IMR-90 (cell line): ENCODE data around the gene NGEF. TPM values are rescaled to one million over a fixed set of nuclear protein-coding genes. Genes with fewer than 3 reads are reported as not detected.

Source experiments
- ATAC-seq: fragments of 200-7000 bp; cut with Tn5 transposase; 2 replicates; pipeline ENCODE4 v1.9.1; 2020; ENCODE audit warnings: low read depth, mild to moderate bottlenecking, moderate library complexity
- BruUV-seq: library from RNA; stranded (reverse); fragments of 400-500 nt; replicated peaks from 2 replicates; lab custom pipeline; 2021; lab: Mats Ljungman, UMichigan
- CTCF ChIA-PET: fragments of 300-600 bp; formaldehyde crosslinking; extraction: SDS; loops from one replicate; lab custom pipeline; 2021; ENCODE audit warnings: antibody characterized with exemption; lab: Yijun Ruan, JAX
- POLR2A ChIA-PET: fragments of 300-600 bp; sonication (Branson Sonifier 250); formaldehyde crosslinking; loops from one replicate; lab custom pipeline; 2022; ENCODE audit warnings: antibody characterized with exemption; ENCODE audit not compliant: unreplicated experiment; lab: Charles Lee
- DNase-seq: peaks from one replicate; pipeline ENCODE4 v3.0.0; 2013
- H2AFZ ChIP-seq: replicated peaks from 2 replicates; pipeline ENCODE3; 2013; ENCODE audit warnings: low read length, mild to moderate bottlenecking; ENCODE audit not compliant: poor library complexity
- H2AK5ac ChIP-seq: 2 replicates; pipeline ENCODE4 v1.6.1; 2013; ENCODE audit warnings: low read depth, low read length, inconsistent platforms
- H2AK9ac ChIP-seq: replicated peaks from 2 replicates; pipeline ENCODE3; 2013; ENCODE audit warnings: mild to moderate bottlenecking, low read depth, low read length, moderate library complexity; ENCODE audit not compliant: poor library complexity
- H2BK120ac ChIP-seq: 2 replicates; pipeline ENCODE4 v1.6.1; 2013; ENCODE audit warnings: low read depth, low read length, inconsistent platforms
- H2BK15ac ChIP-seq: 3 replicates; pipeline ENCODE4 v1.6.1; 2013; ENCODE audit warnings: low read depth, low read length, inconsistent platforms
- H2BK20ac ChIP-seq: 2 replicates; pipeline ENCODE4 v1.6.1; 2013; ENCODE audit warnings: low read depth, mild to moderate bottlenecking, inconsistent platforms, low read length, moderate library complexity
- H2BK5ac ChIP-seq: 2 replicates; pipeline ENCODE4 v1.6.1; 2013; ENCODE audit warnings: mild to moderate bottlenecking, low read depth, low read length, inconsistent platforms; ENCODE audit not compliant: poor library complexity, severe bottlenecking
- H3K14ac ChIP-seq: replicated peaks from 2 replicates; pipeline ENCODE4 v1.6.1; 2013; ENCODE audit warnings: low read depth, low read length, inconsistent platforms
- H3K18ac ChIP-seq: 2 replicates; pipeline ENCODE4 v1.6.1; 2013; ENCODE audit warnings: low read depth, low read length, control low read depth
- H3K23ac ChIP-seq: 2 replicates; pipeline ENCODE4 v1.6.1; 2013; ENCODE audit warnings: low read depth, low read length, inconsistent platforms
- H3K27ac ChIP-seq: 2 replicates; pipeline ENCODE4 v1.5.1; 2013; ENCODE audit warnings: mild to moderate bottlenecking, control low read depth, low read length; ENCODE audit not compliant: insufficient read depth
- H3K27me3 ChIP-seq: 2 replicates; pipeline ENCODE4 v1.6.1; 2013; ENCODE audit warnings: low read length; ENCODE audit not compliant: control insufficient read depth, insufficient read depth
- H3K36me3 ChIP-seq: 2 replicates; pipeline ENCODE4 v1.6.1; 2013; ENCODE audit warnings: low read length, mixed read lengths; ENCODE audit not compliant: control insufficient read depth, insufficient read depth
- H3K4ac ChIP-seq: 2 replicates; pipeline ENCODE4 v1.6.1; 2013; ENCODE audit warnings: low read depth, low read length, inconsistent platforms
- H3K4me1 ChIP-seq: 2 replicates; pipeline ENCODE4 v1.6.1; 2013; ENCODE audit warnings: low read length, mixed read lengths; ENCODE audit not compliant: control insufficient read depth, insufficient read depth
- H3K4me2 ChIP-seq: 2 replicates; pipeline ENCODE4 v1.6.1; 2013; ENCODE audit warnings: low read depth, mild to moderate bottlenecking, control low read depth, low read length, moderate library complexity
- H3K4me3 ChIP-seq: 2 replicates; pipeline ENCODE4 v1.5.1; 2013; ENCODE audit warnings: low read depth, mild to moderate bottlenecking, control low read depth, low read length, moderate library complexity; ENCODE audit not compliant: insufficient read depth
- H3K56ac ChIP-seq: 2 replicates; pipeline ENCODE4 v1.6.1; 2013; ENCODE audit warnings: low read length, inconsistent platforms; ENCODE audit not compliant: insufficient read depth; ENCODE audit errors: extremely low read depth
- H3K79me1 ChIP-seq, 2 experiments: 2 replicates each; pipeline ENCODE4 v1.6.1; 2013; ENCODE audit warnings: low read length in 2 of 2, inconsistent platforms in 1 of 2, low read depth in 1 of 2
- H3K9ac ChIP-seq: 2 replicates; pipeline ENCODE4 v1.6.1; 2013; ENCODE audit warnings: low read depth, low read length, control low read depth
- H3K9me1 ChIP-seq: 2 replicates; pipeline ENCODE4 v1.6.1; 2013; ENCODE audit warnings: low read length, inconsistent platforms; ENCODE audit not compliant: insufficient read depth
- H3K9me3 ChIP-seq: 2 replicates; pipeline ENCODE4 v1.6.1; 2013; ENCODE audit warnings: low read length; ENCODE audit not compliant: control insufficient read depth, insufficient read depth
- H4K20me1 ChIP-seq: 2 replicates; pipeline ENCODE4 v1.6.1; 2013; ENCODE audit warnings: low read length, inconsistent platforms; ENCODE audit not compliant: insufficient read depth
- H4K5ac ChIP-seq: 2 replicates; pipeline ENCODE4 v1.6.1; 2013; ENCODE audit warnings: mild to moderate bottlenecking, low read depth, low read length, control low read depth
- H4K8ac ChIP-seq, 2 experiments: 2 replicates each; pipeline ENCODE4 v1.6.1; 2013; ENCODE audit warnings: low read depth in 2 of 2, low read length in 2 of 2, control low read depth in 1 of 2, inconsistent platforms in 1 of 2
- H4K91ac ChIP-seq: 2 replicates; pipeline ENCODE4 v1.6.1; 2013; ENCODE audit warnings: low read depth, low read length, inconsistent platforms; ENCODE audit not compliant: insufficient read depth
- BHLHE40 ChIP-seq: fragments of 150-350 bp; IDR thresholded peaks from 2 replicates; pipeline ENCODE4 v1.6.1; 2016; ENCODE audit warnings: mild to moderate bottlenecking, low read depth, low read length
- CEBPB ChIP-seq: IDR thresholded peaks from 2 replicates; pipeline ENCODE4 v1.6.1; 2012; ENCODE audit warnings: low read depth, low read length, improper control_type of control experiment
- CHD1 ChIP-seq: IDR thresholded peaks from 2 replicates; pipeline ENCODE4 v1.6.1; 2012; ENCODE audit warnings: low read depth, low read length, improper control_type of control experiment
- FOS ChIP-seq: fragments of 150-350 bp; IDR thresholded peaks from 2 replicates; pipeline ENCODE4 v1.6.1; 2016; ENCODE audit warnings: low read depth, low read length
- MAFK ChIP-seq: IDR thresholded peaks from 2 replicates; pipeline ENCODE4 v1.6.1; 2012; ENCODE audit warnings: low read depth, low read length, improper control_type of control experiment
- MAZ ChIP-seq: IDR thresholded peaks from 2 replicates; pipeline ENCODE4 v1.6.1; 2012; ENCODE audit warnings: low read depth, mild to moderate bottlenecking, low read length, improper control_type of control experiment, moderate library complexity, borderline replicate concordance
- MXI1 ChIP-seq: IDR thresholded peaks from 2 replicates; pipeline ENCODE4 v1.6.1; 2012; ENCODE audit warnings: low read depth, mild to moderate bottlenecking, low read length, moderate library complexity, borderline replicate concordance
- NFE2L2 ChIP-seq: fragments of 150-350 bp; IDR thresholded peaks from 2 replicates; pipeline ENCODE4 v1.6.1; 2016; ENCODE audit warnings: low read depth, mild to moderate bottlenecking, low read length
- POLR2A ChIP-seq: IDR thresholded peaks from 2 replicates; pipeline ENCODE4 v1.6.1; 2012; ENCODE audit warnings: mild to moderate bottlenecking, low read depth, low read length
- RAD21 ChIP-seq: IDR thresholded peaks from 2 replicates; pipeline ENCODE4 v1.6.1; 2012; ENCODE audit warnings: low read length, improper control_type of control experiment
- RCOR1 ChIP-seq: IDR thresholded peaks from 2 replicates; pipeline ENCODE4 v1.6.1; 2012; ENCODE audit warnings: mild to moderate bottlenecking, low read length, improper control_type of control experiment; ENCODE audit not compliant: insufficient replicate concordance
- RFX5 ChIP-seq: IDR thresholded peaks from 2 replicates; pipeline ENCODE4 v1.8.0; 2012; ENCODE audit warnings: low read depth, mild to moderate bottlenecking, low read length, moderate library complexity
- SMC3 ChIP-seq: fragments of 150-350 bp; IDR thresholded peaks from 2 replicates; pipeline ENCODE4 v1.6.1; 2016; ENCODE audit warnings: low read depth, mild to moderate bottlenecking, antibody characterized with exemption, low read length, moderate library complexity
- WGBS, 2 experiments: methylation state at CpG; one replicate each; pipeline versions ENCODE4 v1.1.5 to v1.1.7; 2013; ENCODE audit warnings: missing lambda C conversion rate in 2 of 2; ENCODE audit not compliant: insufficient read length in 1 of 2; ENCODE audit errors: extremely low coverage in 2 of 2; 5-methylcytosine and 5-hydroxymethylcytosine counted together
- dilution Hi-C: fragments of 300-500 bp; cut with HindIII; formaldehyde crosslinking; loops from one replicate; pipeline ENCODE4 v1.14.3; 2018; ENCODE audit warnings: low sequenced_read_pairs; ENCODE audit not compliant: unreplicated experiment
- in situ Hi-C: fragments of 300-500 bp; cut with MboI; formaldehyde crosslinking; loops from 3 replicates; pipeline ENCODE4 v1.14.3; 2019; ENCODE audit warnings: low sequenced_read_pairs, inconsistent platforms, mixed read lengths
- intact Hi-C: fragments of 100-400 bp; cut with micrococcal nuclease; formaldehyde crosslinking; loops from 2 replicates; pipeline ENCODE4 v1.10.0; 2022
- polyA plus RNA-seq, 3 experiments: library from polyadenylated mRNA; depleted of rRNA; stranded (reverse); fragments of >200 nt; gene quantifications; 2 replicates each; pipeline ENCODE4 v1.2.3, GENCODE V29; 2012; ENCODE audit warnings: low replicate concordance in 1 of 3
- total RNA-seq: library from RNA; depleted of rRNA; stranded (reverse); fragments of >200 nt; gene quantifications from 2 replicates; pipeline ENCODE4 v1.2.3, GENCODE V29; 2012
- TF ChIP-seq, protein P1 (sequence below): fragments of 150-350 bp; IDR thresholded peaks from 2 replicates; pipeline ENCODE4 v1.6.1; 2017; ENCODE audit warnings: mild to moderate bottlenecking, antibody characterized with exemption, low read length, low read depth
- TF ChIP-seq, protein P2 (sequence below): conservative IDR thresholded peaks from 2 replicates; pipeline ENCODE4 v1.5.1; 2012; ENCODE audit warnings: mild to moderate bottlenecking, low read depth, low read length, improper control_type of control experiment
- TF ChIP-seq, protein P3 (sequence below): fragments of 150-350 bp; IDR thresholded peaks from 2 replicates; pipeline ENCODE4 v1.6.1; 2016; ENCODE audit warnings: low read depth, mild to moderate bottlenecking, low read length, moderate library complexity, borderline replicate concordance

The NGEF gene
- total and polyA plus RNA-seq, 2 of the 4 experiments (the other 2 are of a cell fraction): 1.1 to 1.7 TPM

DNA sequence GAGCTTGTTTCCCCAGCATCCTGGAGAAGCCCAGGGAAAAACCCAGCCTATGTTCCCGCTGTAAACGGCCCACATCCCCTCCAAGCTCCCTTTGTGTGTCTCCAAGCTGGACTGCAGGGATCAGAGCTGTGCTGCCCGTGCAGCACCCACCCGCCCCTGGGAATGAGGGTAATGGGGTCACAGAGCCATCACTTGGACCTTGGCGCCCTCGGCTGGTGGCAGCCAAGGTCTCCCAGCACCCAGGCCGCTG is 46.4 kb upstream of the NGEF start:
- in situ Hi-C loops: loop anchor here (10.0 kb wide), 1 partner anchor 205 kb away; no protein-coding TSS in a partner anchor
- Histone ChIP-seq H3K14ac (no peak overlapping the region), H3K4me2 (no peak overlapping the region), H2AFZ (no peak overlapping the region), H3K4me1 (peaks cover 4% of the 10 kb centered on the region; the same call in 1 of the 2 replicates), H4K5ac (no peak overlapping the region), H3K56ac (no peak overlapping the region), H3K9me3 (no peaks in the 10 kb centered on the region), H3K36me3 (no peaks in the 10 kb centered on the region), H3K4ac (no peak overlapping the region), H2AK9ac (no peak overlapping the region), H3K9me1 (no peaks in the 10 kb centered on the region), H3K9ac (no peak overlapping the region), H3K4me3 (no peak overlapping the region), H3K23ac (no peak overlapping the region), H2BK15ac (no peak overlapping the region), H4K20me1 (no peaks in the 10 kb centered on the region), H2AK5ac (no peak overlapping the region), H4K91ac (no peak overlapping the region), H3K27me3 (peaks cover 6% of the 10 kb centered on the region), H3K79me1 (no peaks in the 10 kb centered on the region), H3K18ac (no peak overlapping the region), H4K8ac (no peak overlapping the region), H2BK120ac (no peak overlapping the region), H2BK20ac (no peak overlapping the region), H3K27ac (no peak overlapping the region), H2BK5ac (no peak overlapping the region)
- intact Hi-C loops: no loop called here
- dilution Hi-C loops: no loop called here
- BruUV-seq: no TSS peak
- TF ChIP-seq, protein P1, sequence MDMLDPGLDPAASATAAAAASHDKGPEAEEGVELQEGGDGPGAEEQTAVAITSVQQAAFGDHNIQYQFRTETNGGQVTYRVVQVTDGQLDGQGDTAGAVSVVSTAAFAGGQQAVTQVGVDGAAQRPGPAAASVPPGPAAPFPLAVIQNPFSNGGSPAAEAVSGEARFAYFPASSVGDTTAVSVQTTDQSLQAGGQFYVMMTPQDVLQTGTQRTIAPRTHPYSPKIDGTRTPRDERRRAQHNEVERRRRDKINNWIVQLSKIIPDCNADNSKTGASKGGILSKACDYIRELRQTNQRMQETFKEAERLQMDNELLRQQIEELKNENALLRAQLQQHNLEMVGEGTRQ: no peak
- TF ChIP-seq RCOR1: no peak
- TF ChIP-seq, protein P2, sequence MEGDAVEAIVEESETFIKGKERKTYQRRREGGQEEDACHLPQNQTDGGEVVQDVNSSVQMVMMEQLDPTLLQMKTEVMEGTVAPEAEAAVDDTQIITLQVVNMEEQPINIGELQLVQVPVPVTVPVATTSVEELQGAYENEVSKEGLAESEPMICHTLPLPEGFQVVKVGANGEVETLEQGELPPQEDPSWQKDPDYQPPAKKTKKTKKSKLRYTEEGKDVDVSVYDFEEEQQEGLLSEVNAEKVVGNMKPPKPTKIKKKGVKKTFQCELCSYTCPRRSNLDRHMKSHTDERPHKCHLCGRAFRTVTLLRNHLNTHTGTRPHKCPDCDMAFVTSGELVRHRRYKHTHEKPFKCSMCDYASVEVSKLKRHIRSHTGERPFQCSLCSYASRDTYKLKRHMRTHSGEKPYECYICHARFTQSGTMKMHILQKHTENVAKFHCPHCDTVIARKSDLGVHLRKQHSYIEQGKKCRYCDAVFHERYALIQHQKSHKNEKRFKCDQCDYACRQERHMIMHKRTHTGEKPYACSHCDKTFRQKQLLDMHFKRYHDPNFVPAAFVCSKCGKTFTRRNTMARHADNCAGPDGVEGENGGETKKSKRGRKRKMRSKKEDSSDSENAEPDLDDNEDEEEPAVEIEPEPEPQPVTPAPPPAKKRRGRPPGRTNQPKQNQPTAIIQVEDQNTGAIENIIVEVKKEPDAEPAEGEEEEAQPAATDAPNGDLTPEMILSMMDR: no peak
- TF ChIP-seq MAFK: no peak
- TF ChIP-seq BHLHE40: no peak
- TF ChIP-seq RAD21: no peak
- TF ChIP-seq, protein P3, sequence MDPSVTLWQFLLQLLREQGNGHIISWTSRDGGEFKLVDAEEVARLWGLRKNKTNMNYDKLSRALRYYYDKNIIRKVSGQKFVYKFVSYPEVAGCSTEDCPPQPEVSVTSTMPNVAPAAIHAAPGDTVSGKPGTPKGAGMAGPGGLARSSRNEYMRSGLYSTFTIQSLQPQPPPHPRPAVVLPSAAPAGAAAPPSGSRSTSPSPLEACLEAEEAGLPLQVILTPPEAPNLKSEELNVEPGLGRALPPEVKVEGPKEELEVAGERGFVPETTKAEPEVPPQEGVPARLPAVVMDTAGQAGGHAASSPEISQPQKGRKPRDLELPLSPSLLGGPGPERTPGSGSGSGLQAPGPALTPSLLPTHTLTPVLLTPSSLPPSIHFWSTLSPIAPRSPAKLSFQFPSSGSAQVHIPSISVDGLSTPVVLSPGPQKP: no peak
- no peak for TF ChIP-seq MXI1
- no peak for TF ChIP-seq NFE2L2
- no peak for TF ChIP-seq MAZ
- no peak for TF ChIP-seq RFX5
- no peak for TF ChIP-seq CEBPB
- TF ChIP-seq FOS: no peak
- no peak for TF ChIP-seq SMC3
- no peak for TF ChIP-seq CHD1
- no peak for TF ChIP-seq POLR2A
- no peak for DNase-seq
- WGBS, 2 experiments: no CpG with 5 or more reads among the region's 7 CpGs
- ChIA-PET POLR2A (no interaction called here), CTCF (no interaction called here)
- ATAC-seq: no peak
